DMS53 treated with DMSO at 0.1 percent for 48 hours (cell line): ENCODE data around the gene ANKRD2.
"Not testable (repeated sequence)": the region's sequence is repeated elsewhere in the genome, so short reads cannot be mapped to it uniquely, and the experiment has no call there.

Experiments used
- DNase-seq: peaks from one replicate; lab custom pipeline; 2025; ENCODE audit not compliant: unreplicated experiment; lab: John Stamatoyannopoulos, UW

ANKRD2 gene

DNA sequence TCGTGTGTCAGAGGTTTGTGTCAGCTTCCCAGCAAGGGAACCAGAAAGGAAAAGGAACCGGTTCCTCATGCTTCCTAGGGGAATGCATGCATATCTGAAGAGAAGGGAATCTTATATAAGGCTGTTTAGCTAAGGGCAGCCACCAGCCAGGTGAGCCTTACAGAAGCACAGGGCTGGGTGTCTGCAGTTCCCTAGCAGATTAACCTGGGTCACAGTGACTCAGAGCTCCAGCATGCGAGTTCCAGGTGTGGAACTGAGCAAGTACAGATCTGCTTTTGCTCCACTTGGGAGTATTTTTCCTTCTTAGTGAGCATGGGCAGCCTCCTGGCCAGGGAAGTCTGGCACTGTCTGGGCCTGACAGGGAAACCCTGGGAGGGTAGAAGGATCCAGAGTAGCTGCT lies 957 bp upstream of the ANKRD2 start:
- peak; percentile 7 for DNase-seq

DNA sequence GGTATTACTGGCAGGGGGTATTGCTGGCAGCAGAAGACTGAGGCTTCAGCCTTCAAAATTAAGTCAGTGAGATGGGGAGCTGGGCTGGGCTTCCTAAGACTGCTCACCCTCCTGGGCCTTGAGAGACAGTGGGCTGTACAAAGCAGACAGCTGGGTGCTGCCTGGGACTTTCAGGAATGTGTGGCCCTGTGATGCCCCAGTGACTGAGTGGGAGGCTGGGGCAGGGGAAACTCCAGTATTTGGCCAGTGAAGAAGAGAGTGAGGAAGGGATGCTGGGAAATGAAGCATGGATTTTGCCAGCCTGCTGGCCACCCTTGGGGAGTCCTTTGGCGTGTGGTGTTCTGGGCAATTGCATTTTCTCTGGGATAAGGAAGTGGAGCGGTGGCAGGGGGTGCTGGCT lies 442 bp downstream of the ANKRD2 start:
- no peak for DNase-seq

DNA sequence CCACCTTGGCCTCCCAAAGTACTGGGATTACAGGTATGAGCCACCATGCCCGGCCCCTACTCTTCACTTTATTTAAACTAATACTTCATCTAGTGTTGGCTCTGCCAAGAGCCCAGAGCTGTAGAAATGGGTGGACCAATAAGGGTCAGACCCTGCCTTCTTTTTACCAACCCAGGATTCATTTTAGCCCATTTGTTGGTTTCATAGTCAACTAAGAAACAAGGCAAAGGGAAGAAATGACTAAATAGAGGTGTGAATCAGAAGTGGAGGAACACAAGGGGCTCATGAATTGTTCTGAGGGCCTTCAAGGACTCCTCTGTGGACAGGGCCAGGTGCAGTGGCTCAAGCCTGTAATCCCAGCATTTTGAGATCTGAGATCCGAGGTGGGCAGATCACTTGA lies 1.1 kb downstream of the ANKRD2 start:
- DNase-seq: no peak

DNA sequence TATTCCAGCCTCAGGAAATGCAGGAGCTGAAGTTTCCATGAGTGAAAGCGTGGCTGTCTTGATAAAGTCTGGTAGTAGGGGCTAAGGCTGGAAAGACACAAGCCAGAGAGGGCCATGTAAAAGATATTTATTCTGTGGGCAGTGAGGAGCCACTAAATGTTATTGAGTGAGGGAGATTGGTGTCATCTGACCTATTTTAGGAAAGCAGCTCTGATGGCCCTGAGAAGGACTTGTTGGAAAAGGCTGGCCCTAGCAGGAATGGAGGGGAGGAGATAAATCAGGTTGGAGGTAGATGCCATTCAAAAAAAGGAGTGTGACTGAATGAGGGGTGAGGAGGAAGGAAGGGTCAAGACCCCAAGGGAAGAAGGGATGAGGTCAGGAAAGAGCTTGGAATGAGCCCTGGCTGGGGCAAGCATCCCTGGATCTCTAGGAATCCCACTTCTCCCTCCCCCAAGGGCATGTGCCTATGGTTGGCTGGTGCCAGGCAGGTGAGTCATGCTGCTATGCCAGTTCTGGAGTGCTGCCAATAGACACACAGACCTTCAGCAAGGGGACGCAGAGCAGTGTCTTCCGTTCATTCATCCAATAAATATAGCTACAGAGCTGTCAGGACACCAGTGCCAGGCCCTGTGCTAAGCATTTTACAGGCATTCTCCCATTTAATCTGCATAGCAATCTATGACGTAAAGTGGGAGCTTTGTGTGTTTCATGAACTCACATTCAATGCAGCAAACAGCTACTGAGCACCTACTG lies 2.0 kb downstream of the ANKRD2 start:
- DNase-seq: peak; percentile 98

DNA sequence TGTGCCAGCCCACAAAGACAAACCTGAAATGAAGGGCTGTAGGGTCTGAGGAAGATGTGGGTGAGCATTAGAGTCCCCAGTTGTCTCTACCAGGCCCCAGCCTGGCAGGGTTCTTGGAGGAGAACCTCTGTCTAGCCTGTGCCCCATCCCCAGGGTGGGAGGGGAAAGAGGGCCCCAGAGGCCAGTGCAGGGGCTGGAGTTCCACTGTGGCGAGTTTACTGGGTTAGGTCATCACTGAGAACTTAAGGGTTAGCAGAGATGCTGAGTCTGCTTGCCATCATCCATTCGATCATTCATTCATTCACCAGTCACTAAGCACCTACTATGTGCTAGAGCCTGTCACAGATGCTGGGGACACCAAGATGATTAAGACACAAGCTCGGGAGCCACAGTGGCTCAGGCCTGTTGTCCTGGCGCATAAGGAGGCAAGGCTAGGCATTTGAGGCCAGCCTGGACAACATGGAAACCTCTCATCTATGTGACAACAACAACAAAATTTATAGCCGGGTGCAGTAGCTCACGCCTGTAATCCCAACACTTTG lies 2.6 kb downstream of the ANKRD2 start:
- no peak for DNase-seq

DNA sequence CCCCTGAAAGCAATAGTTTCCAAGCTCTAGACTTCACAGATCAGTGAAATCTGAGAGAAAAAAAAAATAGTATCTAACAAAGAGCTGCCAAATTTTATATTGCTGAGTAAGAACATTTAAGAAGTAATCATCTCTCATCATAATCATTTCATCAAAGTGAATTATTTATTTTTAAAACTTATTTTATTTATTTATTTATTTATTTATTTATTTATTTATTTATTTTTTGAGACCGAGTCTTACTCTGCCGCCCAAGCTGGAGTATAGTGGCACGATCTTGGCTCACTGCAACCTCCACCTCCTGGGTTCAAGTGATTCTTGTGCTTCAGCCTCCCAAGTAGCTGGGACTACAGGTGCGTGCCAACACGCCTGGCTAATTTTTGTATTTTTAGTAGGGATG lies 3.9 kb downstream of the ANKRD2 start:
- DNase-seq: not testable (repeated sequence)

DNA sequence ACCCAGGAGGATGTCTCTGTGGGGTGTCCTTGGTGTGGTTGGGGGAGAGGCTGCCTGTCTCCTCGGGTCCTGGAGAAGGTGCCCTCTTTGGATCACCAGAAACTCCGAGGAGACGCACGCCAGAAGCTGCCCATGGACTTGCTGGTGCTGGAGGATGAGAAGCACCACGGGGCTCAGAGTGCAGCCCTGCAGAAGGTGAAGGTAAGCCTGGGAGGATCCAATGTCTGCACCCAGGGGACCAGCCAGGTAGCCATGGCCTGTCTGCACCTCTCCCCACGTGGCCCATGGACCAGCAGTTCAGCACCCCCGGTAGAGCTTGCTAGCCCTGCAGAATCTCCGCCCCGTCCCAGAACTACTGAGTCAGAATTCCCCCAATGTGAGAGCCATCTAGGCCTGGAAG lies 5.1 kb downstream of the ANKRD2 start:
- DNase-seq: no peak

DNA sequence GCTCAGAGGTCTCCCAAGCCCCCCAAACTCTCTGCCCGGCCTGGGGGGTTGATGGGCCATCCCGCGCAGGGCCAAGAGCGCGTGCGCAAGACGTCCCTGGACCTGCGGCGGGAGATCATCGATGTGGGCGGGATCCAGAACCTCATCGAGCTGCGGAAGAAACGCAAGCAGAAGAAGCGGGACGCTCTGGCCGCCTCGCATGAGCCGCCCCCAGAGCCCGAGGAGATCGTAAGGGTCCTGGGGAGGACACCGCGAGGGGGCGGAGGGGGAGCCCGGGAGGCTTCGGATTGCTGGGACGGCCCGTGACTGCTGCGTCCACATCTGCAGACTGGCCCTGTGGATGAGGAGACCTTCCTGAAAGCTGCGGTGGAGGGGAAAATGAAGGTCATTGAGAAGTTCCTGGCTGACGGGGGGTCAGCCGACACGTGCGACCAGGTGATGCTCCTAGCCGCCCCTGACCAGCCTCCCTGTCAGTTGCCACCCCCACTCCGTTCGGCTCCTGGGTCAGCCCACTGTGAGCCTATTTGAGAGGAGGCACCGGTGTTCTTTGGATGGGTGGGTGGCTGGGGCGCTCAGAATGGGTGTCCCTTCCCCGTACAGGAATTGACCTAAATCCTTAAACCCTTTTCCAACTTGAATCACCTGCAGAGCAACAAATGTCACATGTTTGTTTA lies 5.7 kb downstream of the ANKRD2 start:
- DNase-seq: no peak

DNA sequence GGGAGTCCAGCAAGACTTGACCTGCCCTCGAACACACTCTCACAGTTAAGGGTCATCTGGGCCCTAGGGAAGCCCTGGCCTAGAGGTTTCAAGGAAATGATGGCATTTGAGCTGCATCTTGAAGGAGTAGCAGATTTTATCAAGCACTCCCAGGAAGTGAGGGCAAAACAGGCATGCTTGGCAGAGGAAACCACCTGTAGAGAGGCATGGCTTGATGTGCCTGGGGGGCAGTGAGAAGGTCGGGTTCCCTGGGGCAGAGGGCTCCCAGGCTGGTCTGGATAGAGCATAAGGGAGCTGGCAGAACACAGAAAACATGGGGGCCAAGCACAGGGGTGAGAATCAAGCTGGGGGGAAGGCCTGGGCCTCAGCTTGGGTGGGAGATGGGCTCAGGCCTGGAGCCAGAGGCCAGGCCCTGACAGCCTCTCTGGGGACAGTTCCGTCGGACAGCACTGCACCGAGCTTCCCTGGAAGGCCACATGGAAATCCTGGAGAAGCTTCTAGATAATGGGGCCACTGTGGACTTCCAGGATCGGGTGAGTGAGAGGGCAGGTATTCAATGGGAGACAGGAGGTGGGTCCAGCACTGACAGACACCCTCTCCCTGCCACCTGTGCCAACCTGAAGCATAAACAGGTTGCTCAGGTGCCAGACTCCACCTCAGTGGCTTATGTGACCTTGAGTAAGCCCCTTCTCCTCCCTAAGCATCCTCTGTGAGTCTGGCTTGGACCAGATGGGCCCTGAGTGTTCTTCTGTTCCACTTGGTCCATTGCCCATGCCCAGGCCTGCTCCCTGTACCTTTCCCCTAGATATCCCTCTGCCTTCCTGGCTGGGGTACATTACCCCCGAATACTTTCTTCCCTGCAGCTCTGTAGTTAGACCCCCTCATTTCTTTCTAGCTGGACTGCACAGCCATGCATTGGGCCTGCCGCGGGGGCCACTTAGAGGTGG lies 8.1 kb downstream of the ANKRD2 start:
- no peak for DNase-seq

DNA sequence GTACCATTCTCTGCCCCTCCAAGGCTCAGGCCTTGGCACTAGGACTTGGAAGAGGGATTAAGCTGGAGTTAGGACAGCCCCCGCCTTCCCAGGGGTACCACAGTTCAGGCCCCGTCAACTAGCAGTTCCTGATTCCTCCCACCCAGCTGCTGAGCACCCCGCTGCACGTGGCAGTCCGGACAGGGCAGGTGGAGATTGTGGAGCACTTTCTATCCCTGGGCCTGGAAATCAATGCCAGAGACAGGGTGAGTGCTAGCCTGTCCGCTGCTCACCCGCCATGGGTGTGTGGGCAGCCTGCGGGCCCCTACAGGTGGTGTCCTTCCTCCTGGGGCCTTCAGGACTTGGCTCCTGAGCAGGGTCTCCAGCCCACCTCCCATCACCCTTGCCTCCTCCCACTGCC lies 9.6 kb downstream of the ANKRD2 start:
- no peak for DNase-seq

DNA sequence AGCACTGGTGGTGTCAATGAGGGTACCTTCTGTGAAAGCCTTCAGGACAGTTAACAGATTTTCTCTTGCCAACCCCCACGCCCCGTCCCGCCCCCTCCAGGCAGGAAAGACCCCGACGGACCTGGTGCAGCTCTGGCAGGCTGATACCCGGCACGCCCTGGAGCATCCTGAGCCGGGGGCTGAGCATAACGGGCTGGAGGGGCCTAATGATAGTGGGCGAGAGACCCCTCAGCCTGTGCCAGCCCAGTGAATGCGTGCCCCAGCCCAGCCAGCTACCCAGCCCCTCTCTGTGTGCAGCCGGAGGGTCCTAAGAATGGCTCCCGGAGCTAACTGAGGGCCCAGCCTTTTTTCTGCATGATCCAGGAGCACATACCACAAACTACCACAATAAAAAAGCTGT lies 10.9 kb downstream of the ANKRD2 start:
- no peak for DNase-seq

DNA sequence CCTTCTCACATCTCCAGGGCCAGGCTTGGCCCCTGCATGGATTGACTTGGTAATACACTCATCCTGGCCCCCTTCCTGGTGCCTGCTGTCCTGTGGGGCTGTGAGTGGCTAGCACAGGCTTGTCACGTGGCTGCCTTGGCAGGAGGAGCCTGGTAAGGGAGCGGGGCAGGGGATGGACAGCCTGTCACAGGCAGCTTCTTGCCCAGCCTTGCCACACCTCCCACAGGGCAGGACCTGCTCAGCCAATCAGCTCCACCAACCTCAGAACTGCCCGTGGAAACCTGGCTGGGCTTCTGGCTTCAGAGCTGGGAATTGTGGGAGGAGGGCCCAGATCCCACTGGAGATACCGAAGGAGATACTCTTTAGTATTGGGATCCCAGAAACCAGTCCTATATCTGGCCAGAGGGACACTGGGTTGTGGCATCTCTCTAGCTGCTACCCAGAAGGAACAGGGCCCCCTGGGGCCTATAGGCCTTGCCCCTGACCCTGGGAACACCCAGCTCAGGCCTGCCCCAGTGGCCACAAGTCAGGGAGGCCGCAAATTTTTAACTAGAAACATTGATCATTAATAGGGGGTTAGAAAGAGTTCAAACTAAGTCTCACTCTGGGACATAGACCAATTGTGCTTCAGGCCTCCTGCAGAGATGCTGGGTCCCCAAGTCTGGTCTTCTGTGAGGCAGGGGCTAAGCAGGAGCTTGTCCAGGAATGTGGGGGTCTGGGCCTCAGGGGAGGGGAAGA lies 11.7 kb downstream of the ANKRD2 start, which contains the start of gene HOGA1:
TSS of gene HOGA1 (plus strand) at position 330 of the 738 bp plus-strand sequence. CDS start at position 645, 315 bp downstream.
- DNase-seq: peak; percentile 4

DNA sequence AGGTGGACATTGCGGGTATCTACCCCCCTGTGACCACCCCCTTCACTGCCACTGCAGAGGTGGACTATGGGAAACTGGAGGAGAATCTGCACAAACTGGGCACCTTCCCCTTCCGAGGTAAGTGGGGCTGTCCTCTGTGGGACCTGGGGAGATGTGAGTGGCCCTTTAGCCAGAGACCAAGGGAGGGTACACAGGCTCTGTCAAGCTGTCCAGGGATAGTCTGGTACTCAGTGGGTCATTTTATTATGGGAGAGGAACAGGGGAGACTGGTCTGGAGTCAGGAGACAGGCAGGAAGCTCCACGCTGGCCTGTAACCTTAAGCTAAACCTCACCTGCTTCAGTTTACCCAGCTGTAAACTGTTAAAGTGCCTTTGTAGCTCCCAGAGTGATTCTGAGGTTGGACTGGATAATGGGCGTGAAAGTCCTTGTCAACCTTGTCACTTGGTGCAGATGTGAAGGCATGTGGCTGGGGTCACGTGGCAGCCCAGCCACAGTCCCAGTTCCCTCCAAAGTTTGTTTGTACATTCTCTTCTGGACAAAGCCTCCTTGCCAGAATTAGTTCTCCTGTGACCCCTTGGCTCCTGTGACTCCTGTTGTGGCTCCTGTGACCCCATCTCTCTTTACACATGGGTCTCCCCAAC lies 12.3 kb downstream of the ANKRD2 start:
- peak; percentile 78 for DNase-seq

DNA sequence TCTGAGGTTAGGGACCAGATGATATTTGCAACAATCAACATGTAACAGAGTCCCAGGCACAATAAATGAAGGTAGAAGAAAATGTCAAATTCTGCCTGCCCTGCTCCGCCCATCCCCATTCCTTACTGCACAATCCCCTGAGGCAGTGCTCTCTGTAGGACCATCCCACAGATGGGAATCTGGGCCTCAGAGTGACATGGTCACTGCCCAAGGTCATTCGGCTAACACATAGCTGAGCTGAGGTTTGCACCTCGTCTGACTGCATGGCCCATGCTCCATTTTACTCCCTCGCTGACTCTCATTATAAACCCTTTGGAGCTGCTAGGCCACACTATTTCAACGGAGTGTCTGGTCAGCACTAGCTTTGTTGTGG lies 12.8 kb downstream of the ANKRD2 start:
- no peak for DNase-seq

DNA sequence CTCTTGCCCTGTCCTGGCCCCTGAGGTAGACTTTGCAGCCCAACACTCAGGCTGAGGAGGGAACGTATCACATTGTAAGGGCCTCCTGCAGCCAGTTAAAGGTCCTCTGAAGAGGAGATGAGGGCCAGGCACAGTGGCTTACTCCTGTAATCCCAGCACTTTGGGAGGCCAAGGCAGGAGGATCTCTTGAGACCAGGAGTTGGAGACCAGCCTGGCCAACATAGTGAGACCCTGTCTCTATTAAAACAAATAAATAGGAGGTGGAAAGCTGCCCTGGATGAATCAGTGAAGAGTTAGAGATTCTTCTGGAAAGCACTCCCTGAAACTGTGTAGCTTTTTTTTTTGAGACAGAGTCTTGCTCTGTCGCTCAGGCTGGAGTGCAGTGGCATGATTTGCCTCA lies 14.6 kb downstream of the ANKRD2 start:
- DNase-seq: no peak

DNA sequence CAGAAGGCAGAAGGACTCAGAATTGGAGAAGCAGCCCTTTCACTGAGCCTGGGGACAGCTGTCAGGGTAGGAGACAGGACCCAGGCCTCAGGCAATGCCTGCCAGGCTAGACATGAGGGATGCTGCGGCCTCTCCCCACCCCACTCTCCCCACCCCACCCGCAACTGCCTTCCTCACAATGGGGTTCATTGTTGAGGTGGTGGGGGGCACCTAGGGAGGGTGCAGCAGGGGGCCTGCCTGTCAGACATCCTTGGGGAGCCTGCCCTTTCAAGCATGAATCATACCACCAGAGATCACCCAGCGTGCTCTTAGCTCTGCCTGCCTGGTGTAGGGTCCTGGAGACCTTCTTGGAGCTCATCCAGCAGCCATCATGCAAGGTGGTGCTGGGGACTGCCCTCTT lies 16.9 kb downstream of the ANKRD2 start, which contains the start of gene C10orf62:
TSS of gene C10orf62 (plus strand) at position 243 of the 400 bp plus-strand sequence. CDS start 177 bp downstream, outside the sequence.
- no peak for DNase-seq

DNA sequence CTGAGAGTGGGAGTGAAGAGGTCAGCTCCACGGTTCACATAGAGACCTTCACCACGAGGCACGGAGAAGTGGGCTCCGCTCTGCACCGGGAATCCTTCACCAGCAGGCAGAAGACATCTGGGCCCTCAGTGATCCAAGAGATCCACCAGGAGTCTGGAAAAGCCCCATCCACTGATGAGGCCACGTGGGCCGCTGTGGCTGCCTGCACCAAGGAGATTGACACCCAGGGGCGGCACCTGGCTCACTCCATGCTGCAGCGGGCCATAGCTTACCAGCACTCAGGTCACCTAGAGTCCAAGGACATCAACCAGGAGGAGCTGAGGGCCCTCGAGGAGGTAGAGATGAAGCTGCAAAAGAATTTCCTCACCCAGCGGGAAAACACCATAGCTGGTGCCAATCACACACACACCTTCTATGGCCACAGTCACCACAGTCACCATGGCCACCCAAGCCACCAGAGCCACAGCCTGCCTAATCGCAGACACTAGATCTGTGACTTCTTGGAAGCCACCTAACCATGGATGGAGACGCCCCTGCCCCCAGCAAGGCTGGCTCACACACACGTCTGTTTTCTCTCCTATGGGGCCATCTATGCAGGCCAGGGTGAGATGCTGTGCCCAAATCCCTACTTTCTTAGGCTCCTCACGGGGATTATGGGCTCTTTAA lies 17.6 kb downstream of the ANKRD2 start:
- no peak for DNase-seq

DNA sequence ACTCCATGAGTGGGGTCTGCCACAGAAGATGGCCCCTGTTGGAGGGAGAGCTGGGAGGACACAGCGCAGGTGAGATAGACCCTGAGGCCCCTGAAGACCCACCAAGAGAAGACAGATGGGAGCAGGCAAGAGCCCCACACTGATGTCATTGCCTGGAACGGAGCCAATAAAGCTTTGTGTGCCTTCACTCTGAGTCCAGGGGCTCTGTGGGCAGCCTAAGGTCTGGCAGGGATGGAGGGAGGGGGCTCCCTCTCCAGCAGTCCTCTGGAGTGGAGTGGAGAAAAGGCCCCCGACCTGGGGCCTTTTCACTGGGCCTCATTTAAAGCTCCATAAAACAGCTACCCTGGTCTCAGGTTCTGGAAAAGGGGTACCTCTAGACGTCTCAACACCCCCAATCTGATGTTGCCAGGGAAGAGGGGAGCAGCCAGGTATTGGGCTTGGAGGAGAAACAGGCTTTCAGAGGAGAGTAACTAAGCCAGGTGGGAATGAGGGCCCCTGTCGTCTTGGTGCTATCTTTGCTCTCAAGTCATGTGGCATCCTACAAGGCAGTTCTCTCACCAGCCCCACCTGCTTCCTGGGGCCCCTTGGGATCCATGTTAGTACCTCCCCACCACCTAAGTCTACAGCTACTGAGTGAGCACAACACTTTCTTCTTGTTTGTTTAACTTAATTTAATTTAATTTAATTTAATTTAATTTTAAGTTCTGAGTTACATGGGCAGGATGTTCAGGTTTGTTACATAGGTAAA lies 18.3 kb downstream of the ANKRD2 start:
- no peak for DNase-seq

DNA sequence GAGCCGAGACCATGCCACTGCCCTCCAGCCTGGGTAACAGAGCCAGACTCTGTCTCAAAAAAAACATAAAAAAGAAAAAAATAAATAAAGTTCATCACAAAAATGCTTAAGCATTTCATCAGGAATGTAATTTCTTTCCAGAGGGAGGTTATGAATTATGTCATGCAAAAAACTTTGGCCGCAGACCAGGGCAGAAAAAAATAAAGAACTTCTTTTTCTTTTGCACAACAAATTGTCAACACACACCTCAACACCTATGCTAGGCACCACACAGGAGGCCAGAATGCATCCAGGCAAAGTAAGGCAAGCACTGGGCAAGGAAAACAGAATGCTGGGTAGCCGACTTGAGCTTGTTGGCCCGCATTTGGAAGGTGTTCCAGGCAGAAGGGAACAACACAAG lies 20.8 kb downstream of the ANKRD2 start:
- DNase-seq: no peak
